Fibroblast of lung (primary cell): ENCODE data around the gene CCN5.

Source experiments
- CTCF ChIP-seq, 2 donors: IDR thresholded peaks in 1 of 2; conservative IDR thresholded peaks in 1 of 2; 1 replicate in 1 of 2; 2 replicates in 1 of 2; pipeline ENCODE4 v1.5.1; 2011 to 2012; ENCODE audit warnings: low read length in 2 of 2, control low read depth in 1 of 2, inconsistent platforms in 1 of 2, low read depth in 1 of 2, mild to moderate bottlenecking in 1 of 2
- EZH2 ChIP-seq: IDR thresholded peaks from 2 replicates; pipeline ENCODE4 v1.5.1; 2012; ENCODE audit warnings: low read length, control low read depth, mild to moderate bottlenecking; ENCODE audit errors: missing control alignments

- TF ChIP-seq CTCF (conservative IDR thresholded peaks at IDR 0.05 in 1 of 2, IDR thresholded peaks at IDR 0.05 in 1 of 2; ENCODE audit: low read depth in 1 of 2, low read length in 2 of 2) = no peak
- no peak for TF ChIP-seq EZH2
Observed at GRCh38 chr20:44691424-44692423, 23.4 kb upstream of the CCN5 start.
